ENCODE results near the gene F7.

Gene F7

GRCh38 chr13:113112893-113113845, 7.6 kb downstream of the F7 start:
- Histone ChIP-seq H3K9me3 (ENCODE audit: insufficient read depth, low read length) (no peaks in the 10 kb centered on the region), H3K27ac (ENCODE audit: low read length) (no peak overlapping the region), H3K9ac (ENCODE audit: low read length) (no peak overlapping the region), H4K20me1 (ENCODE audit: insufficient read depth, low read length) (no peaks in the 10 kb centered on the region), H3K36me3 (replicated peaks; ENCODE audit: low read depth, low read length) (no peaks in the 10 kb centered on the region), H3K4me2 (ENCODE audit: low read length) (no peak overlapping the region), H3K79me2 (ENCODE audit: low read length) (no peaks in the 10 kb centered on the region), H3K4me3 (ENCODE audit: low read length) (no peak overlapping the region), H3K4me1 (ENCODE audit: low read length) (no peaks in the 10 kb centered on the region), H2AFZ (ENCODE audit: low read depth, low read length) (no peak overlapping the region), H3K27me3 (ENCODE audit: low read depth, low read length) (0 out of 2 replicates have a peak, but pooled peaks cover 4% of the 10 kb centered on the region)
- TF ChIP-seq CTCF (IDR thresholded peaks at IDR 0.05; ENCODE audit: low read depth, low read length) = no peak
- TF ChIP-seq EZH2phosphoT487 (IDR thresholded peaks at IDR 0.05; ENCODE audit: low read depth) = no peak

DNA sequence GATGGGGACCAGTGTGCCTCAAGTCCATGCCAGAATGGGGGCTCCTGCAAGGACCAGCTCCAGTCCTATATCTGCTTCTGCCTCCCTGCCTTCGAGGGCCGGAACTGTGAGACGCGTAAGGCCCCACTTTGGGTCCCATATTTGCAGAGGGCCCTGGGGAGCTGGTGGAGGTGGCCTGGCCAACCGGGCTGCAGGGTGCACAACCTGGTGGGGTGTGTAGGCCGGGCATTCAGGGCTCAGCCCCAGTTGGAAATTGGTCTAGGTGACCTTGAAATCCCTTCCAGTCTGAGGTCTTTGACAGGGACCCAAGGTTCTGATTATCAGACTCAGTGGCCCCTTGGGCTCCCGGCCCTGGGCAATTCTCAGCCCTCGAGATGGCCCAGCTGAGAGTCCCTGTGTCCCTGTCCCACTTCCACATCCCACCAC, 8.3 kb downstream of the F7 start:
- TF ChIP-seq CTCF (IDR thresholded peaks at IDR 0.05; ENCODE audit: low read depth, low read length) (no peak), EZH2phosphoT487 (IDR thresholded peaks at IDR 0.05; ENCODE audit: low read depth) (no peak)
- Histone ChIP-seq H3K27ac (ENCODE audit: low read length) (no peak overlapping the region), H2AFZ (ENCODE audit: low read depth, low read length) (no peak overlapping the region), H3K9ac (ENCODE audit: low read length) (no peak overlapping the region), H3K4me3 (ENCODE audit: low read length) (no peak overlapping the region), H3K79me2 (ENCODE audit: low read length) (no peaks in the 10 kb centered on the region), H3K27me3 (ENCODE audit: low read depth, low read length) (0 out of 2 replicates have a peak, but pooled peaks cover 4% of the 10 kb centered on the region), H3K4me1 (ENCODE audit: low read length) (no peaks in the 10 kb centered on the region), H3K36me3 (replicated peaks; ENCODE audit: low read depth, low read length) (no peaks in the 10 kb centered on the region), H3K9me3 (ENCODE audit: insufficient read depth, low read length) (no peaks in the 10 kb centered on the region), H4K20me1 (ENCODE audit: insufficient read depth, low read length) (no peaks in the 10 kb centered on the region), H3K4me2 (ENCODE audit: low read length) (no peak overlapping the region)

DNA sequence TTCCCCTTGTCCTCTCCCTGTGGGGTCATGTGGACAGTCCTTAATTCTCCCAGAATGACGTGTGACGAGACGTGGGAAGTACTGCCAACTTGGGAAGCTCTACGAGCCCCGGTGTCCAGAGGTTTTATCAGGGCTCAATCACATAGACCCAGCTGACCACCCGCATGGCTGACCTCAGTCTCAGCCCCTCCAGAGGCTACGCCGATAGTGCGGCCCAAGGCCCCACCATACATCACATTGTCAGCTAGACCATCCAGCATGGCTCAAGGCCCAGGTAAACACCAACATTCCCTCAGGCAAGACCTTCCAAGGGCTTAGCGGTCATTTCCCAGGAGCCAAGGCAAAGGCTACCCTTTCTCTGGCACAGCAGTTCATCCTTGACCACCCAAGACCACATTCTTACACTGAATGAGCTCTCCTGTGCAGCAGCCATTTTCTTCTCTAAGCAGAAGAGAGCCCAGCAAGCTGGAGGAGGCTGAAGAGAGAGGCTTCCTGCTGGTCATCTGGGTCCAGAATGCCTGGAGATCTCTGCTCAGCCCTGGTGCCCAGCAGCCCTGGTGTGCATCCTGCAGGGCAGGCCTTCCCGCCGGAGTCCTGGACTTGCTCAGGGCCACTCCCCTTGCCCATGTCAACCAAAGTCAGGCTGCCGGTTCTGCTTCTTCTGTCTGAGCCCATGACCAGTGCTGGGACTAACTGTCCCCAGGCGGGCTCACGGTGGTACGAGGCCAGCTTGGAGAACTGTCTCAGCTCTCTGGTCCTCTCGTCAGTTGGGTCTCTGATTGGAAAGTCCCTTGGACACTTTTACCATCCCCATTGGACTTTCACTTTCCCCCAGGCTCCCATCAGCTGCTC, 9.1 kb downstream of the F7 start:
- H4K20me1 ChIP-seq (ENCODE audit: insufficient read depth, low read length) = no peaks in the 10 kb centered on the region

More for the DNA sequence above, 9.1 kb downstream of the F7 start:
- Histone ChIP-seq H3K9me3 (ENCODE audit: insufficient read depth, low read length) (no peaks in the 10 kb centered on the region), H3K27me3 (ENCODE audit: low read depth, low read length) (0 out of 2 replicates have a peak, but pooled peaks cover 4% of the 10 kb centered on the region), H3K9ac (ENCODE audit: low read length) (no peak overlapping the region), H3K79me2 (ENCODE audit: low read length) (no peaks in the 10 kb centered on the region), H3K4me1 (ENCODE audit: low read length) (no peaks in the 10 kb centered on the region), H3K27ac (ENCODE audit: low read length) (no peak overlapping the region), H3K4me2 (ENCODE audit: low read length) (no peak overlapping the region), H2AFZ (ENCODE audit: low read depth, low read length) (no peak overlapping the region), H3K4me3 (ENCODE audit: low read length) (no peak overlapping the region), H3K36me3 (replicated peaks; ENCODE audit: low read depth, low read length) (no peaks in the 10 kb centered on the region)
- TF ChIP-seq EZH2phosphoT487 (IDR thresholded peaks at IDR 0.05; ENCODE audit: low read depth) = no peak
- TF ChIP-seq CTCF (IDR thresholded peaks at IDR 0.05; ENCODE audit: low read depth, low read length) = no peak
